GM23248 (cell line): ENCODE measurements around the gene STX10. TPM values are rescaled to one million over a fixed set of nuclear protein-coding genes. Genes with fewer than 3 reads are reported as not detected.
A peak's percentile ranks its signal among the peaks of the same experiment; 100 is the strongest.

Experiments used
- DNase-seq: peaks from one replicate; pipeline ENCODE4 v3.0.0-alpha.2; 2015
- H2AFZ ChIP-seq: fragments of 200-600 bp; sonication (generic); 2 replicates; pipeline ENCODE4 v1.6.1; 2016; ENCODE audit warnings: antibody characterized with exemption
- H3F3A ChIP-seq: fragments of 200-600 bp; sonication (generic); 2 replicates; pipeline ENCODE4 v1.6.1; 2016; ENCODE audit warnings: mild to moderate bottlenecking, antibody characterized with exemption, mixed run types; ENCODE audit not compliant: insufficient read depth
- H3K27ac ChIP-seq: fragments of 200-600 bp; sonication (generic); 2 replicates; pipeline ENCODE4 v1.5.1; 2016; ENCODE audit warnings: mild to moderate bottlenecking
- H3K27me3 ChIP-seq: fragments of 200-600 bp; sonication (generic); replicated peaks from 2 replicates; pipeline ENCODE4 v1.6.1; 2016; ENCODE audit warnings: mild to moderate bottlenecking; ENCODE audit not compliant: insufficient read depth
- H3K36me3 ChIP-seq: fragments of 200-600 bp; sonication (generic); 2 replicates; pipeline ENCODE4 v1.6.1; 2016; ENCODE audit warnings: low read depth, mild to moderate bottlenecking
- H3K4me1 ChIP-seq: fragments of 200-600 bp; sonication (generic); 2 replicates; pipeline ENCODE4 v1.6.1; 2016; ENCODE audit warnings: mild to moderate bottlenecking; ENCODE audit not compliant: insufficient read depth
- H3K4me2 ChIP-seq: fragments of 200-600 bp; sonication (generic); one replicate; pipeline ENCODE4 v1.6.1; 2016; ENCODE audit warnings: mild to moderate bottlenecking; ENCODE audit not compliant: unreplicated experiment
- H3K4me3 ChIP-seq: fragments of 200-600 bp; sonication (generic); 2 replicates; pipeline ENCODE4 v1.5.1; 2016; ENCODE audit warnings: mild to moderate bottlenecking
- H3K79me2 ChIP-seq: fragments of 200-600 bp; sonication (generic); 2 replicates; pipeline ENCODE4 v1.6.1; 2016; ENCODE audit warnings: mild to moderate bottlenecking; ENCODE audit not compliant: insufficient read depth
- H3K9ac ChIP-seq: fragments of 200-600 bp; sonication (generic); 2 replicates; pipeline ENCODE4 v1.6.1; 2016; ENCODE audit warnings: mild to moderate bottlenecking
- H3K9me2 ChIP-seq: fragments of 200-600 bp; sonication (generic); 2 replicates; pipeline ENCODE4 v1.6.1; 2016; ENCODE audit warnings: mixed run types, mild to moderate bottlenecking, moderate library complexity; ENCODE audit not compliant: insufficient read depth
- H3K9me3 ChIP-seq: fragments of 200-600 bp; sonication (generic); one replicate; pipeline ENCODE4 v1.6.1; 2017; ENCODE audit warnings: low read depth
- H4K20me1 ChIP-seq: fragments of 200-600 bp; sonication (generic); 2 replicates; pipeline ENCODE4 v1.6.0; 2016; ENCODE audit not compliant: insufficient read depth
- EZH2 ChIP-seq: fragments of 200-600 bp; sonication (generic); IDR thresholded peaks from 2 replicates; pipeline ENCODE4 v1.6.1; 2018; ENCODE audit warnings: antibody characterized with exemption, mild to moderate bottlenecking; ENCODE audit not compliant: insufficient read depth, poor library complexity, severe bottlenecking
- EZH2phosphoT487 ChIP-seq: fragments of 200-600 bp; sonication (generic); IDR thresholded peaks from 2 replicates; pipeline ENCODE4 v1.6.1; 2018; ENCODE audit warnings: antibody characterized with exemption, moderate library complexity, mild to moderate bottlenecking, low read depth; ENCODE audit not compliant: insufficient read depth
- WGBS, 2 experiments: methylation state at CpG; one replicate each; pipeline ENCODE4 v1.1.6; 2015 to 2017; ENCODE audit warnings: low lambda C conversion rate in 2 of 2, low coverage in 1 of 2; ENCODE audit errors: missing lambda C conversion rate in 2 of 2; 5-methylcytosine and 5-hydroxymethylcytosine counted together
- in situ Hi-C: fragments of 300-500 bp; cut with MboI; formaldehyde crosslinking; loops from 2 replicates; pipeline ENCODE4 v1.15.0; 2020
- polyA plus RNA-seq: library from polyadenylated mRNA; unstranded; fragments of >200 nt; fragmentation: Nextera tagmentation; extraction: Ambion mirVana; gene quantifications from 2 replicates; pipeline ENCODE4 v1.2.1, GENCODE V29; 2016
- total RNA-seq: library from RNA; depleted of rRNA; stranded (reverse); fragments of >200 nt; shearing (Covaris generic); gene quantifications from 2 replicates; pipeline ENCODE4 v1.2.3, GENCODE V29; 2014

Gene STX10
- total and polyA plus RNA-seq, 2 experiments from 2014 or later, result 62.4 to 80.5 TPM

- in situ Hi-C loops, result no loop called here
- peak; percentile 96 for DNase-seq
- H4K20me1 ChIP-seq, result peaks cover 17% of the 10 kb centered on the region; the same call in 1 of the 2 replicates
Observed at GRCh38 chr19:13132471-13133180, 17.5 kb downstream of the STX10 start.

GRCh38 chr19:13130886-13131490 lies 19.2 kb downstream of the STX10 start:
- TF ChIP-seq EZH2phosphoT487 (no peak), EZH2 (no peak)

More at GRCh38 chr19:13132471-13133180, 17.5 kb downstream of the STX10 start:
- no peaks in the 10 kb centered on the region for H3K9me2 ChIP-seq
- peaks cover 14% of the 10 kb centered on the region for H3K36me3 ChIP-seq
- peaks cover 33% of the 10 kb centered on the region for H3F3A ChIP-seq
- H3K9me3 ChIP-seq, result no peaks in the 10 kb centered on the region
- TF ChIP-seq EZH2phosphoT487, result no peak
- no peak for TF ChIP-seq EZH2
- H3K27ac ChIP-seq, result peak overlapping the region; percentile 81
- H3K4me3 ChIP-seq, result 0 out of 2 replicates have a peak overlapping the region, but pooled peaks have one; percentile 3
- no peak overlapping the region for H2AFZ ChIP-seq
- H3K9ac ChIP-seq, result peak overlapping the region; percentile 40
- peaks cover 36% of the 10 kb centered on the region for H3K4me1 ChIP-seq
- 58 to 64% methylated on average over 8 of the region's 8 CpGs for WGBS, 2 experiments
- H3K4me2 ChIP-seq, result peak overlapping the region; percentile 70
- H3K79me2 ChIP-seq, result peaks cover 96% of the 10 kb centered on the region
- no peaks in the 10 kb centered on the region for H3K27me3 ChIP-seq

DNA sequence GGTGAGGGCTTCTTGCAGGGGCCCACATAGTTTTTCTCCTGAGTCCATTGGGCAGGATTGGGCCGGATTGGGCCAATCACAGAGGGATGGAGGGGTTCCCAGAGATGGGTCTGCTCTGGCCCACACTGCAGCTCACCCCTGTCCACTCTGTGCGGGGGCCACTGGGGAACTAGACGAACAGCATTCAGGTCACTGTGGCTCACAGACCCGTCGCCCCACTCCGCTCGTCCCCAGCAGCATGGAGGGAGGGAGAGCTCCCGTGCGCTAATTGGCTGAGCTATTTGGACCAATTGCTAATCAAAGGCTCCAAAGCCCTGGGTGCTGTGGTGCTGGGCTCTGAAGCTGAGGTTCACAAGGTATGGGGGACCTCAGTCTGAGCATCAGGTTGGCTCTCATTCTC lies 20.8 kb downstream of the STX10 start:
- H3K9ac ChIP-seq, result no peak overlapping the region
- in situ Hi-C loops, result no loop called here
- H3K27me3 ChIP-seq, result no peaks in the 10 kb centered on the region
- H3K4me3 ChIP-seq, result no peak overlapping the region
- H4K20me1 ChIP-seq, result peaks cover 17% of the 10 kb centered on the region; the same call in 1 of the 2 replicates
- WGBS, 2 experiments, result 91 to 92% methylated on average over 8 to 9 of the region's 9 CpGs
- H3K9me3 ChIP-seq, result no peaks in the 10 kb centered on the region
- DNase-seq, result no peak
- peaks cover 38% of the 10 kb centered on the region for H3K4me1 ChIP-seq
- peaks cover 30% of the 10 kb centered on the region for H3F3A ChIP-seq
- H2AFZ ChIP-seq, result no peak overlapping the region
- TF ChIP-seq EZH2phosphoT487, result no peak
- no peak for TF ChIP-seq EZH2
- no peaks in the 10 kb centered on the region for H3K9me2 ChIP-seq
- H3K27ac ChIP-seq, result no peak overlapping the region
- H3K79me2 ChIP-seq, result peaks cover 95% of the 10 kb centered on the region
- H3K36me3 ChIP-seq, result no peaks in the 10 kb centered on the region; the same call in 1 of the 2 replicates
- no peak overlapping the region for H3K4me2 ChIP-seq

More at GRCh38 chr19:13130886-13131490, 19.2 kb downstream of the STX10 start:
- 79 to 86% methylated on average over 3 of the region's 3 CpGs for WGBS, 2 experiments
- Histone ChIP-seq H3K79me2 (peaks cover 95% of the 10 kb centered on the region), H3K4me1 (peaks cover 42% of the 10 kb centered on the region), H3K27ac (peak overlapping the region; percentile 81), H3K9me2 (no peaks in the 10 kb centered on the region), H2AFZ (no peak overlapping the region), H4K20me1 (peaks cover 17% of the 10 kb centered on the region; the same call in 1 of the 2 replicates), H3K36me3 (peaks cover under 1% of the 10 kb centered on the region), H3K27me3 (no peaks in the 10 kb centered on the region), H3K9me3 (no peaks in the 10 kb centered on the region), H3K4me3 (no peak overlapping the region), H3K4me2 (no peak overlapping the region), H3K9ac (no peak overlapping the region; the same call in 1 of the 2 replicates), H3F3A (peaks cover 33% of the 10 kb centered on the region)
- in situ Hi-C loops, result no loop called here
- DNase-seq, result no peak

- Histone ChIP-seq H3K79me2 (peaks cover 95% of the 10 kb centered on the region), H3K27me3 (no peaks in the 10 kb centered on the region), H3F3A (peaks cover 22% of the 10 kb centered on the region), H3K4me1 (peaks cover 30% of the 10 kb centered on the region), H2AFZ (no peak overlapping the region), H3K4me3 (no peak overlapping the region), H3K27ac (peak overlapping the region; percentile 8; the same call in 1 of the 2 replicates), H3K4me2 (no peak overlapping the region), H3K9me3 (no peaks in the 10 kb centered on the region), H3K9ac (0 out of 2 replicates have a peak overlapping the region, but pooled peaks have one; percentile 1), H4K20me1 (peaks cover 16% of the 10 kb centered on the region; the same call in 1 of the 2 replicates), H3K9me2 (no peaks in the 10 kb centered on the region), H3K36me3 (no peaks in the 10 kb centered on the region; the same call in 1 of the 2 replicates)
- no peak for DNase-seq
- TF ChIP-seq EZH2phosphoT487 (no peak), EZH2 (no peak)
- 77 to 91% methylated on average over 1 of the region's 1 CpG for WGBS, 2 experiments
- in situ Hi-C loops, result no loop called here
Observed at GRCh38 chr19:13128583-13128982, 21.6 kb downstream of the STX10 start.
